CD4-positive, alpha-beta T cell treated with Interleukin-15 for 4 hours (primary cell): ENCODE measurements around the gene PIM1.
"Not testable (repeated sequence)": the region's sequence is repeated elsewhere in the genome, so short reads cannot be mapped to it uniquely, and the experiment has no call there.

Source experiments
- DNase-seq: peaks from one replicate; pipeline ENCODE4 v3.0.0-alpha.2; 2020; ENCODE audit warnings: low spot score

The PIM1 gene

GRCh38 chr6:37190159-37190535, 20.2 kb downstream of the PIM1 start:
- DNase-seq: no peak

- DNase-seq: no peak
These were observed 22.7 kb downstream of the PIM1 start for GRCh38 chr6:37192666-37193065.

- not testable (repeated sequence) for DNase-seq
These were observed 24.9 kb downstream of the PIM1 start for GRCh38 chr6:37194886-37195285.

- DNase-seq: not testable (repeated sequence)
These were observed 26.5 kb downstream of the PIM1 start for GRCh38 chr6:37196451-37196850.

GRCh38 chr6:37200085-37200484, 30.1 kb downstream of the PIM1 start:
- no peak for DNase-seq

DNA sequence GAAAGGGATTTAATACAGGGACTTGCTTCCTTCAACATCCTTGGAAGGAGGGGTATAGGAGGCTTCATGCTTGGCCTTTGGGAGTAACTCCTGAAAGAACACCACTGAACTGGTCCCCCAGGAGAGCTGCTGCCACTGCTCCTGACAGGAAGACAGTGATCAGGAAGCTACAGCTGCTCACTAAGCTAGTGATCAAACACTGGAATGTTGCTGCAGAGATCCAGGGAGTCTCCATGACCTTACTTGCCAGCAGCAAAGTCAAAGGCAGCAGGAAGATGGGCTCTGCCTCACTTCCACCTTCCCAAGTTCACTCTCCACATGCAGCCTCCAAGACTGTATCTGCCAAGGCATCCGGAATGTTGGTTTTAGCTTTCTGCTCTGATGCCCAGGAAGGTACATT, 31.8 kb downstream of the PIM1 start:
- DNase-seq: no peak

- DNase-seq: peak; percentile 48
These were observed 33.0 kb downstream of the PIM1 start for GRCh38 chr6:37202788-37203491.

- DNase-seq: no peak
These were observed 34.2 kb downstream of the PIM1 start for GRCh38 chr6:37204014-37204751.

- DNase-seq: no peak
These were observed 35.4 kb downstream of the PIM1 start for GRCh38 chr6:37205175-37205996.

DNA sequence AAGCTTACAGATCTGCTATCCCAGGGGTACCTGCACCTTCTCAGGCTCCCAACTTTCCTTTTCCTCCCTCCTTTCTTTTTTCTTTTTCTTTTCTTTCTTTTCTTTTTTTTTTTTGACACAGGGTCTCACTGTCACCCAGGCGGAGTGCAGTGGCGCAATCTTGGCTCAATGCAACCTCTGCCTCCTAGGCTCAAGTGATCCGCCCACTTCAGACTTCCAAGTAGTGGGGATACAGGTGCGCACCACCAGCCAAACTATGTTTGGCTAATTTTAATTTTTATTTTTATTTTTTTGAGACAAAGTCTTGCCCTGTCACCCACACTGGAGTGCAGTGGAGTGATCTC, 36.0 kb downstream of the PIM1 start:
- no peak for DNase-seq

DNA sequence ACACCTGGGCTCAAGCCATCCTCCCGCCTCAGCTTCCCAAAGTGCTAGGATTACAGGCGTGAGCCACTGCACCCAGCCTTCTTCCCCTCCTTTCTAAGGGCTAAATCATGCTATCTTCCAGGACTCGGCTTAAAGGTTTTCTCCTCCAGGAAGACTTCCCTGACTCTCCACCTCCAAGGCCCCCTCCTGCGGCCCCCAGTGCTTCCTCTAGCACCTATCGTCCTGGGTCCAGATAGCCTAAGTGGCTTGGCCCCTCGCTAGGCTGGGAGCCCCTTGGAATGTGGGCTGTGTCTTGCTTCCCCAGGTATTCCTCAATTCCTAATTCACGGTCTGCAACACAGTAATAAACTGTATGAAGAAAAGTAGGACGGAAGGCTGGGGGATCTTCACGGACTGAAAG, 36.7 kb downstream of the PIM1 start:
- no peak for DNase-seq

DNA sequence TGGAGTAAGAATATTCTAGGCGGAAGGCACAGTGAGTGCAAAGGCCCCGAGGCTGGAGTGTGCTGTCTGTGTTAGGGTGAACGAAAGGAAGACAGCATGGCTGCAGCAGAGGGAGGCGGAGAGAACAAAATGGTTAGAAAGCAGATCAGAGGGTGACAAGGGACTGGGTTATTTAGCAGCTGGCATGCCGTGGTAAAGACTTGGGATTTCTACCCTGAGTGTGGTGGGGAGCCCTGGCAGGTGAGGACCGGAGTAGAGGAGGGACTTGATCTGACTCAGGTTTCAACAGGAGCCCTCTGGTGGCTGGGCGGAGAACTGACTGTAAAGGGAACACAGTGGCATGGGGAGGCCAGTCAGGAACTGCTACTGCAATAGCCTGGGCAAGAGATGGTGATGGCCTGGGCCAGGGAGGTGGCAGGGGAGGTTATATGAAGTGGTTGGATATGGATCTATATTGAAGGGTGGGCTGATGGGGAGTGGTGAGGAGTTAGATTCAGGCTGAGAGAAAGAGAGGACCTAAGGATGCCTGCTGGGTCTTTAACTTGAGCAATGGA, 38.0 kb downstream of the PIM1 start:
- peak; percentile 93 for DNase-seq

DNA sequence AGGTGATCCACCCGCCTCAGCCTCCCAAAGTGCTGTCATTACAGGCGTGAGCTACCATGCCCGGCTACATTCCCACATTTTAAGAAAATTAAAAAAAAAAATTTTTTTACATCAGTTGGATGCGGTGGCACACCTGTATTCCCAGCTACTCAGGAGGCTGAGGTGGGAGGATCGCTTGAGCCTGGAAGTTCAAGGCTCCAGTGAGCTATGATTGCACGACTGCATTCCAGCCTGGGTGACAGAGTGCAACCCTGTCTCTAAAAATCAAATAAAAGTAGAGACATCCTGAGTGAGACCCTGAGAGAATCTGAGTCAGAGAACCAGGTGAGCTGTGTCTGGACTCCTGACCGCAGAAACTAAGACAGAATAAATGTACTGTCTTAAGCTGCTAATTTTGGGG, 38.8 kb downstream of the PIM1 start:
- no peak for DNase-seq

GRCh38 chr6:37209461-37210205, 39.7 kb downstream of the PIM1 start:
- peak; percentile 81 for DNase-seq

DNA sequence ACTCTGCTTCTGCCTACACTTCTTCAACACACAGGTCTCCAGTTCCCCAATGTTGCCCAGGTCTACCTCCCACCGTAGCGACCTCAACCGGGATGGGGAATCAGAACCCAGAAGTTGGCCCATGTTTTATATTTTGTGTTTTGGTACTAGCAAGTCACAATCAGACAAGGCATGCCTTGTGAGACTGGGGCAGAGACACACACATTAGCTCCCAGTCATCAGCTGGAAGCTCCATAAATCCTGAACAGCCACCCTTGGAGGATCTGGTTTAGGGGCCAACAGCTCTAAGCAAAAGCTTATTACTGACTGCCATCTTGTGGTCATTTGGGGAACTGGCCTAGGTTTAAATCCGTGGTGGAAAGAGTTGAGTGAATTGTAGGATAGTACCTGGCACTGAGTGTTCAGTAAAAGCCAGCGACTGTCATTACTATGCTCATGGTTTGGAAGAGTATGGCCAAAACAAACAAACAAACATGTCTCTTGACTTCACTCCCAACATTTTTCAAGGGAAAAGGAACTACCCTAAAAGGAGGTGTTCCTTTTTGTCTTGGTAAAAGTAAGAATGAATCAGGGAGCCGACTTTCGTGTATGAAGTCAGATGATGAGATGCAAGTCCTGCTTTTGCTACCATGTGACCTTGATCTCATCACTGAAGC, 40.5 kb downstream of the PIM1 start:
- peak; percentile 90 for DNase-seq

DNA sequence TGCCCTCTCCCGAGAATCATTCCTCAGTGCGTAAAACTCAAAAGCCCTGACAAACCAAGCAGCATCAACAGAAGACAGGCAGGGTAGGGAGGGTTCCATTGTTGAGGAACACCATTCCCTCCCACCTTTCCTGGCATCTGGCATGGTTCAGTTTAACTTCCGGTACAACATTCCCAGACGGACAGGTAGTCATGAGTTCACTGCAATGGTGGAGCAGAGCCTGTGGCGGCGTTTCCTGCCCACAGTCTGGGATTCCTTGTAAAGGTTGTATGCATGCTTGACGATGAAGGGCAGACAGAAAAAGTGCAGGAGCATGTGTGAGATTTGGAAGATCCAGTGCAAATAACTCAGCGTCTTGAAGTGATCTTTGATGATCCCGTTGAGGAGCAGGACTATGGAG, 42.3 kb downstream of the PIM1 start:
- DNase-seq: no peak

DNA sequence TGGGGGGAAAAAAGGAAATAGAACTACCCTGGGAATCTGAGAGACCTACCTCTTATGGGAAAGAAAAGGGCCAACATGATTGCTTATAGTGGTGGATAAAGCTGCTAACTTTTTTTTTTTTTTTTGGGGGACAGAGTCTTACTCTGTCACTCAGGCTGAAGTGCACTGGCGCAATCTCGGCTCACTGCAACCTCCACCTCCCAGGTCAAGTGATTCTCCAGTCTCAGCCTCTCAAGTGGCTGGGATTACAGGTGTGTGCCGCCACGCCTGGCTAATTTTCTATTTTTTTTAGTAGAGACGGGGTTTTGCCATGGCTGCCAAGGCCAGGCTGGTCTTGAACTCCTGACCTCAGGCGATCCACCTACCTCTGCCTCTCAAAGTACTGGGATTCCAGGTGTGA, 48.1 kb downstream of the PIM1 start:
- DNase-seq: no peak

GRCh38 chr6:37218511-37218910, 48.6 kb downstream of the PIM1 start:
- DNase-seq: no peak

GRCh38 chr6:37221585-37222124, 51.7 kb downstream of the PIM1 start:
- DNase-seq: no peak

- peak; percentile 62 for DNase-seq
These were observed 52.4 kb downstream of the PIM1 start for GRCh38 chr6:37222125-37222967.
